ENCODE data around the gene ATAD1. TPM values are rescaled to one million over a fixed set of nuclear protein-coding genes. Genes with fewer than 3 reads are reported as not detected.

ATAD1 gene
- total and polyA plus RNA-seq, 9 of the 15 experiments (the other 6 are each of a cell fraction or from before 2014, with no cell fraction given), result 11.3 to 33.8 (median 27.3) TPM

- WGBS (ENCODE audit: insufficient coverage, low coverage, missing lambda C conversion rate), result 8% methylated on average over 7 of the region's 7 CpGs
- intact Hi-C loops (cut with micrococcal nuclease) (loop anchor here (1.0 to 10.0 kb wide), 2 partner anchors 79 to 200 kb away; no protein-coding TSS in a partner anchor), in situ Hi-C loops (cut with MboI) (no loop called here)
- no TSS peak for BruUV-seq (replicated peaks)
- H3K36me3 ChIP-seq (ENCODE audit: control insufficient read depth, insufficient read depth, low read length), result no peaks in the 10 kb centered on the region
- no peaks in the 10 kb centered on the region for H4K20me1 ChIP-seq (replicated peaks; ENCODE audit: control insufficient read depth, insufficient read depth, low read length)
- no peaks in the 10 kb centered on the region for H3K4me1 ChIP-seq (replicated peaks in 1 of 2; ENCODE audit: control insufficient read depth in 2 of 2, insufficient read depth in 2 of 2, low read length in 2 of 2)
- H3K9me1 ChIP-seq (ENCODE audit: control insufficient read depth, insufficient read depth, low read length), result no peaks in the 10 kb centered on the region
- peak overlapping the region; percentile 33 for H3K4me2 ChIP-seq (ENCODE audit: insufficient read depth, low read length)
- DNase-seq (ENCODE audit: extremely low read depth in 1 of 4, low spot score in 3 of 4) (peak; percentile 29 to 43 (median 36)), ATAC-seq (peak; percentile 88), FAIRE-seq (peak; percentile 40)
- POLR2A ChIA-PET, result no interaction called here
- no peak overlapping the region; the same call in 1 of the 2 replicates for H2AFZ ChIP-seq (ENCODE audit: low read depth, low read length)
- H3K9ac ChIP-seq (ENCODE audit: insufficient read depth in 1 of 2, low read depth in 2 of 2, low read length in 2 of 2), result no peak overlapping the region
- no peaks in the 10 kb centered on the region for H3K9me3 ChIP-seq (replicated peaks; ENCODE audit: control insufficient read depth, insufficient read depth, low read depth, low read length)
- no peak overlapping the region for H3K27ac ChIP-seq (ENCODE audit: extremely low read depth, low read depth, low read length)
- CTCF ChIA-PET (ENCODE audit: low intra/inter-chr PET ratio), result interaction anchor here (0.6 kb wide), 2 partner anchors 202 to 796 kb away, joined by 3 read pairs; no protein-coding TSS in a partner anchor
- H3K27me3 ChIP-seq (ENCODE audit: control insufficient read depth in 2 of 2, insufficient read depth in 2 of 2, low read length in 2 of 2), result no peaks in the 10 kb centered on the region; a peak in 1 of 5 replicates
- no peaks in the 10 kb centered on the region for H3K79me2 ChIP-seq (ENCODE audit: control insufficient read depth, insufficient read depth, low read length)
- H3K4me3 ChIP-seq, result no peak overlapping the region
- TF ChIP-seq TBL1XR1 (IDR thresholded peaks at IDR 0.05; ENCODE audit: low read length in 2 of 2), result no peak
- TF ChIP-seq, protein P1, sequence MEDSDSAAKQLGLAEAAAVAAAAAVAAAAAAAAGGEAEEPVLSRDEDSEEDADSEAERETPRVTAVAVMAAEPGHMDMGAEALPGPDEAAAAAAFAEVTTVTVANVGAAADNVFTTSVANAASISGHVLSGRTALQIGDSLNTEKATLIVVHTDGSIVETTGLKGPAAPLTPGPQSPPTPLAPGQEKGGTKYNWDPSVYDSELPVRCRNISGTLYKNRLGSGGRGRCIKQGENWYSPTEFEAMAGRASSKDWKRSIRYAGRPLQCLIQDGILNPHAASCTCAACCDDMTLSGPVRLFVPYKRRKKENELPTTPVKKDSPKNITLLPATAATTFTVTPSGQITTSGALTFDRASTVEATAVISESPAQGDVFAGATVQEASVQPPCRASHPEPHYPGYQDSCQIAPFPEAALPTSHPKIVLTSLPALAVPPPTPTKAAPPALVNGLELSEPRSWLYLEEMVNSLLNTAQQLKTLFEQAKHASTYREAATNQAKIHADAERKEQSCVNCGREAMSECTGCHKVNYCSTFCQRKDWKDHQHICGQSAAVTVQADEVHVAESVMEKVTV (CRISPR knock-in tag; IDR thresholded peaks at IDR 0.05), result 0 out of 2 replicates have a peak, but pooled peaks have one; percentile 40
- TF ChIP-seq CTCF (IDR thresholded peaks at IDR 0.05 in 2 of 3, conservative IDR thresholded peaks at IDR 0.05 in 1 of 3; ENCODE audit: insufficient read depth in 2 of 3, low read depth in 1 of 3, low read length in 3 of 3), result peak; percentile 51 to 71 (median 68)
- no peak for TF ChIP-seq ZNF696 (CRISPR knock-in tag; conservative IDR thresholded peaks at IDR 0.05)
- TF ChIP-seq ZSCAN29 (IDR thresholded peaks at IDR 0.05), result peak; percentile 70; the same call in 1 of the 2 replicates
- peak; percentile 74 to 86 for TF ChIP-seq RAD21 (CRISPR knock-in tag; conservative IDR thresholded peaks at IDR 0.05 in 1 of 2, IDR thresholded peaks at IDR 0.05 in 1 of 2)
- peak; percentile 72; the same call in 1 of the 2 replicates for TF ChIP-seq REST (IDR thresholded peaks at IDR 0.05; ENCODE audit: borderline replicate concordance)
- no peak for TF ChIP-seq REST (CRISPR knock-in tag; IDR thresholded peaks at IDR 0.05; ENCODE audit: low read depth)
Measured at GRCh38 chr10:87734987-87735827, 82.8 kb downstream of the ATAD1 start.
